ENCODE results near the gene TSPAN9. TPM values are rescaled to one million over a fixed set of nuclear protein-coding genes. Genes with fewer than 3 reads are reported as not detected.

TSPAN9 gene
- total and polyA plus RNA-seq, 9 of the 15 experiments (the other 6 are each of a cell fraction or from before 2014, with no cell fraction given): 0.23 to 2.1 (median 0.60) TPM; not detected in 2

DNA sequence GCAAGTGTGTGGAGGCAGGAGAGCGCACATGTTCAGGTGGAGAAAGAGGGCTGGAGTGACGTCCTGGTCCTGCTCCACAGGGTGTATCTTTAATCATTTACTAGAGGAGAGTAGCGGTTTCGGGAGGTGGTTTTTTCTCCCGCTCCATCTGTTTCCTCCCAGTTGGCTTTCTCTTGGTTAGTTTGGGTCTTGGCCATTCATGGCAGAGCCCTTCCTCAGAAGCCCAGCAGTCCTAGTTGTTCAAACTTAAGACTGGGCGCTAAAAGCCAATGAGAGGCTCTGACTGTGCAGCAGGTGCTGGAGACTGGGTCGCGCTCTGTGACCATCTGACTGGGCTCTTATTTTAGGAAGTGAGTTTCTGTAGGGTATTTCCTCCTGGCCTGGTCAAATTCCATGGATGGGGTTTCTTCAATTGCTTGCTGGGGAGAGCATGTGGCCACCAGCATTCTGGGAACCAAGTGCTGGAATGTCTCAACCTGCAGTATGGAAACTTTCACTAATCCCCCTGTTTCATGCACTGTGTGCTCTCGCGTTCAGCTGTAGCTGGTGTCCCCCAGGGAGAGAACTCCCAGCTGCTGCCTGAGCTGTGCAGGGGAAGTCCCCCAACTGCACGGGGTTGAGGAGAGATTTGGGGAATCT is 27.4 kb upstream of the TSPAN9 start (continued):
- TF ChIP-seq ARID4B (CRISPR knock-in tag; IDR thresholded peaks at IDR 0.05) (no peak), FOXO4 (CRISPR knock-in tag; IDR thresholded peaks at IDR 0.05) (no peak), TCF7L2 (IDR thresholded peaks at IDR 0.05; ENCODE audit: low read depth, low read length) (no peak), KDM1A (IDR thresholded peaks at IDR 0.05) (no peak), CREBBP (IDR thresholded peaks at IDR 0.05; ENCODE audit: low read depth, low read length) (no peak), NR3C1 (CRISPR knock-in tag; IDR thresholded peaks at IDR 0.05) (no peak)

Data from K562 (cell line).